Liver (tissue), 3 donors: Measurements from ENCODE around the gene LBP.

ENCODE experiments used
- CTCF ChIP-seq: fragments of 150-350 bp; IDR thresholded peaks from 2 replicates; pipeline ENCODE4 v1.5.1; 2017; ENCODE audit warnings: improper control_type of control experiment, low read depth, low read length; ENCODE audit not compliant: missing input control
- HNF4G ChIP-seq: IDR thresholded peaks from 2 replicates; pipeline ENCODE4 v1.6.1; 2016; ENCODE audit warnings: antibody characterized with exemption
- MAX ChIP-seq: IDR thresholded peaks from 2 replicates; pipeline ENCODE4 v1.6.1; 2016; ENCODE audit warnings: antibody characterized with exemption
- RAD21 ChIP-seq, 2 donors: IDR thresholded peaks; 2 replicates each; pipeline ENCODE4 v1.6.1; 2016; ENCODE audit warnings: antibody characterized with exemption in 2 of 2, mild to moderate bottlenecking in 2 of 2
- donor health status: healthy.
- donor health status: healthy.

GRCh38 chr20:38372806-38373205 lies 26.5 kb downstream of the LBP start:
- TF ChIP-seq CTCF: no peak
- TF ChIP-seq MAX: no peak
- TF ChIP-seq HNF4G: no peak
- TF ChIP-seq RAD21 (IDR thresholded peaks at IDR 0.05): no peak
